ENCODE measurements around the gene PCAT6. TPM values are rescaled to one million over a fixed set of nuclear protein-coding genes. Genes with fewer than 3 reads are reported as not detected.
"Not testable (repeated sequence)": the region's sequence is repeated elsewhere in the genome, so short reads cannot be mapped to it uniquely, and the experiment has no call there.

PCAT6 gene
- total and polyA plus RNA-seq, 5 experiments from 2014 or later, result 0.71 to 1.2 TPM; not detected in 3

DNA sequence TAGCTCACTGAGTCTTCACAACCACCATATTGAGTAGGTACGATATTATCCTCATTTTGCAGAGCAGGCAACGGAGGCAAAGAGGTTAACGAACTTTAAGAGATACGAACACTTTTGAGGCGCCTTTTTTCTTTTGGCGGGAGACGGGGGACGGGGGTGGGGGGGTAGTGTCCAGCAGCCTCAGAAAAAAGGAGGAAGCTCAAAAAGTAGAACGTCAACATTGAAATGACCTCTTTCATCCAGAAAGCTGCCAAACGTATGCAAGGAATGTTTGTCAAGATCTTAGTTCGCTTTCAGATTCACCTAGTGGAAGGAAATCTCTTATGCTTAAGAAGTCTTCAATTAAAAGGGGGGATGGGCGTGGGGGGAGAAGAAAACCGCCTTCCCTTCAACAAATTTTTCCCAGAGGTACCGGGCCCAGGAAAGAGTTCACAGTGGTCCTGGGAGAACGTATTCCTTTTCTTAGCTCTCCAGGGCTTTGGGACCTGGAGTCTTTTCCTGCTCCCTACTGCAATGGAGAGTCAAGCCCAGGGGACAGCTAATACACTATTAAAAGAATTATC, 1.1 kb upstream of the PCAT6 start:
- Mint-ChIP-seq H3K9me3 (no peaks in the 10 kb centered on the region), H3K4me3 (peak overlapping the region; percentile 75 to 97 (median 92)), H3K27me3 (no peaks in the 10 kb centered on the region), H3K36me3 (no peaks in the 10 kb centered on the region), H3K4me1 (peaks cover 26 to 54% (median 45%) of the 10 kb centered on the region in 4 donors), H3K27ac (peak overlapping the region in 8 of 10 donors; percentile 21 to 84 (median 68))
- ATAC-seq (no peak), DNase-seq (no peak)
- POLR2A ChIA-PET, result interaction anchor here (0.7 to 2.1 kb wide), 6 partner anchors 13 to 873 kb away, joined by 3 to 8 read pairs (median 4); partner anchors contain the start of genes KLHL12, RABIF and TMEM183A

DNA sequence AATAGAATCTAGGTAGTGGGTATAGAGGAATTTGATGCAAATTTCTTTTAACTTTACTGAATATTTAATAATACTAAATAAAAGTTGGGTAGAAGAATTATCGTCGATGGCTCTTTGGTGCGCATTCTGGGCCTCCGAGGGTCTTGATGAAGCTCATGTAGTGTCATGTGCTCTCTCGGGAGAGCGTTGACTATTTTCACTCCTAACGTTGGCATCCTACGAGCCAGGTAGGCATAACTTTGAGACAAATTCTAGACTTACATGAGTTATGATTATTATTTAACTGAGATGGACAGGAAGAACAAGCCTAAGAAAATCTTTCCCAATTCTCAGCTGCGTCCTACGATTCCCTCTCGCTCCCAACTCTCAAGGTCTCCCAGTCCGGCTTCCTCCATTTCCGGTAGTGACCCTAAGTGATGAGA, 550 bp upstream of the PCAT6 start:
- no peaks in the 10 kb centered on the region for H3K9me3 Mint-ChIP-seq
- ATAC-seq, result no peak

DNA sequence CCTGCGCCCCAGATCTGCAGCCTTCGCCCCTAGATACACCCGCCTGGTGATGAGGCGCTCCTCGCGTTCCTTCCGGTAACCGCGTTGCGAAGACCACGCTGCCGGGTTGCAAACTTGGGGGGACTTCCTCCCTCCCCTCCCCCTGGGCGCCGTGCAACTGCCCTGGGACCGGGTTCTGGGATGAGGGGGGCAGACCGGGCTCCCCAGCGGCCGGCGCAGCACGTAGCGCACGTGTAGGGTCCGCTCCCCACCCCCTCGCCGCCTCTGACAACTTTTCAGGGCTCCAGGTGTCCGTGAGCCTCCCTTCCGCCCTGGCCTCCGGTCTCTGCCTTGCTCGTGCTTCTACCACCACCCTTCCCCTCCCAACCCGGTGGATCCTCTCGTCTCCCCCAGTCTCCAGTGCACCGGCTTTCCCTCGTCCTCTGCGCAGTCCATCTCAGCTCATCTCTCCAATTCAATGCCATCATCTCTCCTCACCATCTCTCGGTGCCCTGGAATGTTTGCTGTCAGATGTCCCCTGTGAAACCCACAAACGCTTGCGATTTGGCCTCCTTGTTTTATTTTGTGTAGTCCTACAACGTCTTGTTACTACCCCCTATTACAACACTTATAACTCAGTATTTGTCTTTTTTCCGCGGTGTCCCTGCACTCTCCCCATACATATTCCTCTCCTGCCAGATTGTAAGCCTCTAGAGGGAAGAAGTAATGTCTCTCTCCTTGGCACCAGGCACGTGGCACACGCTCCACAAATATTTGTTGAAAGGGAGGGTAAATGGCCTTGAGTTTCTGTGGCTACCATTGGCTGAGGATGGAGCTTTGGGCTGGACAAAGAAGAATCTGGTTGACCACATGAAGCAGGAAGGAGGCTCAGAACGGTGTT, 782 bp downstream of the PCAT6 start:
- POLR2A ChIA-PET, result interaction anchor here (0.6 to 2.1 kb wide), 2 partner anchors 14 to 77 kb away, joined by 3 to 8 read pairs; partner anchors contain the start of gene RABIF
- DNase-seq (peak in 8 of 10 donors; percentile 6 to 53 (median 28)), ATAC-seq (peak; percentile 26 to 31)
- no peaks in the 10 kb centered on the region for H3K36me3 Mint-ChIP-seq
- peak overlapping the region; percentile 86 to 97 (median 92) for H3K4me3 Mint-ChIP-seq
- H3K9me3 Mint-ChIP-seq, result no peaks in the 10 kb centered on the region
- H3K4me1 Mint-ChIP-seq, result peaks cover 21 to 40% (median 29%) of the 10 kb centered on the region in 4 donors
- peaks cover 0 to 5% (median 0%) of the 10 kb centered on the region in 5 donors for H3K27me3 Mint-ChIP-seq
- peak overlapping the region; percentile 62 to 95 (median 88) for H3K27ac Mint-ChIP-seq

More for the DNA sequence above, 550 bp upstream of the PCAT6 start:
- Mint-ChIP-seq H3K27ac (peak overlapping the region; percentile 62 to 93 (median 90)), H3K27me3 (peaks cover 0 to 1% (median 0%) of the 10 kb centered on the region in 5 donors), H3K36me3 (no peaks in the 10 kb centered on the region), H3K4me3 (peak overlapping the region; percentile 86 to 97 (median 92)), H3K4me1 (peaks cover 26 to 53% (median 42%) of the 10 kb centered on the region in 4 donors)
- DNase-seq, result peak in 1 of 10 donors; percentile 13
- POLR2A ChIA-PET, result interaction anchor here (1.0 to 2.1 kb wide), 4 partner anchors 30 to 197 kb away, joined by 3 to 8 read pairs (median 4); partner anchors contain the start of genes KLHL12, RABIF and TMEM183A

DNA sequence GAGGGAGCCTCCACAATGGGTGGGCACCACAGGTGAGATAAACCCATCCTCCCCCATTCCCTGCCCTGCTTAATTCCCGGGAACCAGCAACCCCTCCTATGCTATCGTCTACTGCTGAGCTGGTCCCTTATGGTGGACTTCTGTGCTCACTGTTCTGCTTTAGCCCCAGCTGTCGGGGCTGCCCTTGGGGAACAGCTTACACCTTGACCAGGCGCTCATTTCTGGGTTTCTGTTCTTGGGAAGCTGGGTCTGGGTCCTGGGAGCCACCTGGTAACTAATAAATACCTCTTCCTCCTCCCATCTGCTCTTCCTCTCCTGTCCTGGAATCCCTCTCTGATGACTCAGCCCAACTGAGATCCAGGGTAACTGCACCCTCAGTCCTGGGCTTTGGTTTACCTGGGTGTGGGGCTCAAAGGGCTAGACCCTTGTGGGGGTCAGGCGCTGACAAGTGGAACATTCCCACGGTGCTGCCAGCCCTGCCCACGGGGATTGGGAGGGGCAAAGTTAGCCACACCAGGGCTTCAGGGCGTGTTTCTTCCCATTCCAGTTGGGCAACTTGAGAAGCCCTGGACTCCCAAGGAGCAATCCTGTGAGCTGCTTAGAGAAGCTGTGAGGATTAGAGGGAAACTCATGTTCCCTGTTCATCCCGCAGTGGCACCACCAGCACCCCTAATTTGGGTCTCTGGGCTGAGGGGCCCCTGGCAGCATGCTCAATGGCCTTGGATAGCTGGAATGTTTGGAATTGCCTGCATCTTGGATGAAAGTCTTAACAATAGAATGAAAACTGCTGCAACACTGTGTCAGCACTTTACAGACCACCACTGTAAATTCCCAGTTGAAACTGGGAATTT, 1.6 kb downstream of the PCAT6 start:
- H3K9me3 Mint-ChIP-seq, result no peaks in the 10 kb centered on the region
- DNase-seq (no peak), ATAC-seq (no peak)
- H3K27ac Mint-ChIP-seq, result peak overlapping the region in 3 of 10 donors; percentile 23 to 77 (median 62)
- peaks cover 0 to 5% (median 0%) of the 10 kb centered on the region in 5 donors for H3K27me3 Mint-ChIP-seq
- peaks cover 20 to 37% (median 26%) of the 10 kb centered on the region in 4 donors for H3K4me1 Mint-ChIP-seq
- H3K36me3 Mint-ChIP-seq, result no peaks in the 10 kb centered on the region
- peak overlapping the region; percentile 53 to 97 (median 92) for H3K4me3 Mint-ChIP-seq
- POLR2A ChIA-PET, result interaction anchor here (0.6 kb wide), 1 partner anchor 15 kb away, joined by 3 read pairs; no protein-coding TSS in a partner anchor

DNA sequence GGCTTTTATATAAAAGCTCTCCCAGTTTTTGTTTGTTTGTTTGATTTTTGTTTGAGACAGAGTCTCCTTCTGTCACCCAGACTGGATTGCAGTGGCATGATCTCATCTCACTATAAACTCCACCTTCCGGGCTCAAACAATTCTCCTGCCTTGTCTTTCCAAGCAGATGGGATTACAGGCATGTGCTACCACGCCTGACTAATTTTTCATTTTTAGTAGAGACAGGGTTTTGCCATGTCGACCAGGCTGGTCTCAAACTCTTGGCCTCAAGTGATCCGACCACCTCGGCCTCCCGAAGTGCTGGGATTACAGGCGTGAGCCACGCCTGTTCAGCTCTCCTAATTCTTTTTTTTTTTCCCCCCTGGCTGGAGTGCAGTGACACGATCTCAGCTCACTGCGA, 4.4 kb downstream of the PCAT6 start:
- Mint-ChIP-seq H3K4me1 (peaks cover 10 to 18% (median 12%) of the 10 kb centered on the region in 4 donors), H3K9me3 (no peaks in the 10 kb centered on the region), H3K4me3 (no peak overlapping the region), H3K27ac (no peak overlapping the region), H3K36me3 (no peaks in the 10 kb centered on the region), H3K27me3 (peaks cover 0 to 13% (median 1%) of the 10 kb centered on the region in 5 donors)
- DNase-seq (no peak), ATAC-seq (no peak)
- POLR2A ChIA-PET, result no interaction called here

DNA sequence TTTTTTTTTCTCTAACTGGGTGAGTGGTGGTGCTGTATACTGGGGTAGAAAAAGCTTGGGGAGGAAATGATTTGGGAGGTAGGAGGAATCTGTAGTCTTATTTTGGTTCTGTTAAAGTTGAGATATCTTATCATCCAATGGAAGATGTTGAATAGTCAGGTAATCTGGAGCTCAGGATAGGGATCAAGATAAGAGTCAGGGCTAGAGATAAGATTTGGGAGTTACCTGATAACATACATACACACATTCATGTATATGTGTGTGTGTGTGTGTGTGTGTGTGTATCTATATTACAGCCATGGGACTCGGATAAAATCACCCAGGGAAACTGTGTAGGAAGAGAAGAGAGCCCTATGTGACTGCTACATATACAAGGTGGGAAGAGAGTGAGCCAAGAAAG, 8.1 kb downstream of the PCAT6 start:
- peaks cover 0 to 13% (median 8%) of the 10 kb centered on the region in 5 donors for H3K27me3 Mint-ChIP-seq
- ATAC-seq (no peak), DNase-seq (no peak)
- no peak overlapping the region for H3K4me3 Mint-ChIP-seq
- no peaks in the 10 kb centered on the region for H3K9me3 Mint-ChIP-seq
- POLR2A ChIA-PET, result no interaction called here
- H3K36me3 Mint-ChIP-seq, result no peaks in the 10 kb centered on the region
- H3K4me1 Mint-ChIP-seq, result peaks cover 0 to 1% (median 0%) of the 10 kb centered on the region in 4 donors
- no peak overlapping the region for H3K27ac Mint-ChIP-seq

DNA sequence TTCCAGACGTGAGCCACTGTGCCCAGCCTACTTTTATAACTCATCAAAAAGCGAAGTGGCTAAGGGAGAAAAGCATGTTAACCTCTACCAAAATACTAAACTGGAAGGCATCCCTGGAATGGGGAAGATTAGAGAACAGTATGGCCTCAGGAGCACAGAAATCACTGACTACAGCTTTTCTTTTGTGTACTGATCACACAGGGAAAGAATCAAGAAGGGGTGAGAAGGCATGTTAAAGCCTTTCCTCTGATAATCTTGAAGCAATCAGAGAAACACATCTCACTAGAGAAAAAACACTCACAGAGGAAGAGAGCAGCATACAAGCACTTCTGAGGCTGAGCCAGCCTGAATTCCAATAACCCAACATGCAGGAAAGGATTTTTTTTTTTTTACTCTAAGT, 10.7 kb downstream of the PCAT6 start:
- no peaks in the 10 kb centered on the region for H3K9me3 Mint-ChIP-seq
- POLR2A ChIA-PET, result no interaction called here
- DNase-seq, result no peak
- no peak overlapping the region for H3K27ac Mint-ChIP-seq
- H3K36me3 Mint-ChIP-seq, result no peaks in the 10 kb centered on the region
- peaks cover 0 to 10% (median 7%) of the 10 kb centered on the region in 5 donors for H3K27me3 Mint-ChIP-seq
- H3K4me3 Mint-ChIP-seq, result no peak overlapping the region
- peaks cover 0 to 1% (median 0%) of the 10 kb centered on the region in 4 donors for H3K4me1 Mint-ChIP-seq
- ATAC-seq, result no peak

DNA sequence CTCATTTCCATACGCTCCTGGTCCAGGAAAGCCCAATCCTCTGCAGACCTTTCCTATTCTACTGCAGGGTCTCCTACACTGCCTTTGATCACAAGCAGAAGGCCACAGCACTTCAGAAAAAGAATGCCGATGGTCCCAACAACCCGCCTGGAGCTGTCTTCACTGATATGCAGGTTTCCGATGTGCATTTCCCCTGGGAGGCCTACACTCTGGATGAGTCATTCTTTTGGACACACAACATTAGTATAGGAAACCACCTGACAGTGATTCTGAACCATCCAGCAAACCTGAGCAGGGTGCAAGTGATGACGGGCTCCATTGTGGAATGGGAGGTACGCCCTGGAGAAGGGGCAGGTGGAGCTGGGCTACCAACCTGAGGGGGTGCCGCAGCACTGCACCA, 15.0 kb downstream of the PCAT6 start:
- POLR2A ChIA-PET, result no interaction called here

DNA sequence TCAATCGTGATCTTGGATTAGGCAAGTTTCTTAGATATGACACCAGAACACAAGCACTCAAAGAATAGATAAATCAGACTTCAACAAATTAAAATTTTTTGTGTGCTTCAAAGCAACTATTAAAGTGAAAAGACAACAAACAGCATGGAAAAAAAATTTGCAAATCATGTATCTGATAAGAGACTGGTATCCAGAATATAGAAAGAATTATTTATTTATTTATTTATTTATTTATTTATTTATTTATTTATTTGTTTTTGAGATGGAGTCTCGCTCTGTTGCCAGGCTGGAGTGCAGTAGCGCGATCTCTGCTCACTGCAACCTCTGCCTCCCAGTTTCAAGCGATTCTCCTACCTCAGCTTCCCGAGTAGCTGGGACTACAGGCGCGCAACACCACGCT, 18.5 kb downstream of the PCAT6 start:
- ATAC-seq, H3K9me3 Mint-ChIP-seq, H3K36me3 Mint-ChIP-seq, H3K27me3 Mint-ChIP-seq, H3K27ac Mint-ChIP-seq, H3K4me1 Mint-ChIP-seq, DNase-seq, H3K4me3 Mint-ChIP-seq, POLR2A ChIA-PET: not testable (repeated sequence)

More for the DNA sequence above, 15.0 kb downstream of the PCAT6 start:
- no peak for DNase-seq
- H3K4me3 Mint-ChIP-seq, result no peak overlapping the region
- no peaks in the 10 kb centered on the region for H3K36me3 Mint-ChIP-seq
- ATAC-seq, result no peak
- peaks cover 0 to 8% (median under 1%) of the 10 kb centered on the region in 5 donors for H3K27me3 Mint-ChIP-seq
- no peaks in the 10 kb centered on the region for H3K9me3 Mint-ChIP-seq
- no peak overlapping the region for H3K27ac Mint-ChIP-seq
- H3K4me1 Mint-ChIP-seq, result peaks cover 0 to 3% (median 0%) of the 10 kb centered on the region in 4 donors

DNA sequence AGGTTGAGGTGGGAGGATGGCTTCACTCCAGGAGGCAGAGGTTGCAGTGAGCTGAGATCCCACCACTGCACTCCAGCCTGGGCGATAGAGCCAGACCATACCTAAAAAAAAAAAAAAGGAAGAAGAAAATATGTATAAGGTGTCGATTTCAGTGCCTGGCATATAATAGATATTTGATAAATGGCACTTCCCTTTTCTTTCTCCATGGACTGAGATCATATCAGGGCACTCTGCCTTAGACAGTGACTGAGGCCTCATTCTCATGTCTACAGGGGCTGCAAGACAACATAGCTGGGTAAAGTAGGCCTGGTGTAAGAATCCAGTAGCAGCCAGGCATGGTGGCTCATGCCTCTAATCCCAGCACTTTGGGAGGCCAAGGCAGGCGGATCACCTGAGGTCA, 21.2 kb downstream of the PCAT6 start:
- no peaks in the 10 kb centered on the region for H3K9me3 Mint-ChIP-seq
- POLR2A ChIA-PET, result no interaction called here
- peaks cover 17 to 25% (median 23%) of the 10 kb centered on the region in 4 donors for H3K4me1 Mint-ChIP-seq
- DNase-seq (no peak), ATAC-seq (no peak)
- H3K27ac Mint-ChIP-seq, result no peak overlapping the region
- peaks cover 0 to 3% (median 0%) of the 10 kb centered on the region in 5 donors for H3K27me3 Mint-ChIP-seq
- no peaks in the 10 kb centered on the region for H3K36me3 Mint-ChIP-seq
- no peak overlapping the region for H3K4me3 Mint-ChIP-seq

DNA sequence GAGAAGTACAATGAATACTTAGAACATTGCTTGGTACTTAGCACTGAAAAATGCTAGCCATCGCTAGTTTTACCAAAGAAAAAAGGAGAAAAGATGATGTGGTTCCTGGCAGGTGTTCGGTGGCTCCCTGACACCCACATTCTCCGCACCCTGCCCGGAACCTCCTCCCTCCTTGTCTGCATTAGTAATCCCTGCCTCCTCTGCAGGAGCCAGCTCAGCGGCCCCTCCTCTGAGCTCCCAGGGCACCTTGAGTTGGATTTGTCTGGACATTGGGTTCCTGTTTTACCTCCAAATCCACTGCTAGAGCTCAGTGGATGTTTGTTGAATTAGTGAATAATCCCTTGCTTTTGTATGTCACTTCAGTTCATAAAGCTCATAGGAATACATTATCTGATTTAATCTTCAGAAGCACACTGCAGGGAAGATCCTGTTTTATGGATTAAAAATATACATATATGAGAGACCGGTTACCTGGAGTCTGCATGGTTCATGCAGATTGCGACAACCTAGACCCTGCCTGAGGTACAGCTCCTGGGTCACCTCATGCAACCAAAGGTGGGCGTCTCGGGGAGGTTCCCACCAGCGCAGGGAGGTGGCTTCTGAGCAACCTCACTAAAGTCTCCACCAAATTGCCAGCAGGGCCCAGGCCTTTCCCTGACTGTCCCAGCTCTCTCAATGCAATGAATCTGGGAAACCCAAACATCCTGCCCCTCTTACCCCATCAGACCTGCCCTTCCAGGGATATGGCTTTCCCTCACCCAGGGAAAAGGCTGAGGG, 24.2 kb downstream of the PCAT6 start:
- no peak for DNase-seq
- no peaks in the 10 kb centered on the region for H3K9me3 Mint-ChIP-seq
- peaks cover 23 to 37% (median 32%) of the 10 kb centered on the region in 4 donors for H3K4me1 Mint-ChIP-seq
- peak overlapping the region in 6 of 10 donors; percentile 12 to 82 (median 48) for H3K27ac Mint-ChIP-seq
- H3K27me3 Mint-ChIP-seq, result peaks cover 0 to 3% (median 0%) of the 10 kb centered on the region in 5 donors
- H3K36me3 Mint-ChIP-seq, result no peaks in the 10 kb centered on the region
- peak in 1 of 2 donors; percentile 35 for ATAC-seq
- POLR2A ChIA-PET, result interaction anchor here (0.7 kb wide), 1 partner anchor 169 kb away, joined by 6 read pairs; no protein-coding TSS in a partner anchor
- H3K4me3 Mint-ChIP-seq, result peak overlapping the region in 4 of 10 donors; percentile 15 to 58 (median 27)

Data from naive thymus-derived CD8-positive, alpha-beta T cell (primary cell).